Neural cell (in vitro differentiated cells): ENCODE results near the gene WDFY3.

Experiments
- CTCF ChIP-seq: fragments of 450-650 bp; IDR thresholded peaks from 2 replicates; pipeline ENCODE4 v1.5.1; 2014; ENCODE audit warnings: antibody characterized with exemption, mild to moderate bottlenecking, moderate library complexity; ENCODE audit not compliant: poor library complexity, severe bottlenecking
- EP300 ChIP-seq: fragments of 450-650 bp; conservative IDR thresholded peaks from 2 replicates; pipeline ENCODE4 v1.6.1; 2014; ENCODE audit warnings: antibody characterized with exemption, mild to moderate bottlenecking, moderate library complexity; ENCODE audit not compliant: poor library complexity, severe bottlenecking
- EZH2 ChIP-seq: fragments of 200-600, 300-800 bp; shearing (Covaris generic), sonication (generic); IDR thresholded peaks from 2 replicates; pipeline ENCODE4 v1.6.1; 2014; ENCODE audit warnings: antibody characterized with exemption, low read length, borderline replicate concordance, mild to moderate bottlenecking; ENCODE audit not compliant: insufficient read depth, poor library complexity, severe bottlenecking
- POLR2AphosphoS5 ChIP-seq: IDR thresholded peaks from 2 replicates; pipeline ENCODE4 v1.6.1; 2012
- RAD21 ChIP-seq: fragments of 450-650 bp; conservative IDR thresholded peaks from 2 replicates; pipeline ENCODE4 v1.6.1; 2014; ENCODE audit warnings: antibody characterized with exemption, mild to moderate bottlenecking, moderate library complexity
- REST ChIP-seq: IDR thresholded peaks from 2 replicates; pipeline ENCODE4 v1.6.1; 2012; ENCODE audit warnings: borderline replicate concordance
- SMC3 ChIP-seq: fragments of 450-650 bp; conservative IDR thresholded peaks from 2 replicates; pipeline ENCODE4 v1.6.1; 2014; ENCODE audit warnings: antibody characterized with exemption, mild to moderate bottlenecking, moderate library complexity; ENCODE audit not compliant: poor library complexity
- TAF1 ChIP-seq: IDR thresholded peaks from 2 replicates; pipeline ENCODE4 v1.6.1; 2012; ENCODE audit warnings: low read depth

GRCh38 chr4:84932462-84932861 lies 34.0 kb downstream of the WDFY3 start:
- TF ChIP-seq CTCF (no peak), EP300 (no peak), EZH2 (no peak), SMC3 (no peak), TAF1 (no peak), POLR2AphosphoS5 (no peak), RAD21 (no peak), REST (no peak)
